ENCODE results near the gene OR13A1.
"Not testable (repeated sequence)": the region's sequence is repeated elsewhere in the genome, so short reads cannot be mapped to it uniquely, and the experiment has no call there.

OR13A1 gene

DNA sequence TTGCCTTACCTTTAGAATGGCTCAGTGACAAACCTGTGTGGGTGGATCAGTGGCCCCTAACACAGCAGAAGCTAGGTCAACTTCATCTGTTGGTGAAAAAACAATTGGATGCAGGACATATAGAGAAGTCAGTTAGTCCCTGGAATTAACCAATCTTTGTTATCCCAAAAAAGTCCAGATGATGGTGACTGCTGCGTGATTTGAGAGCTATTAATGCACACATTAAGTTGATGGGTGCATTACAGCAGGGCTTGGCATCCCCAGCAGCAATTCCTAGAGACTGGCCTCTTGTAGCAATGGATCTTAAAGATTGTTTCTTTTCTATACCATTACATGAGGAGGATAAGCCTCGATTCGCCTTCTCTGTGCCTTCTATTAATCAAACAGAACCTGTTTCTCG is 33.3 kb downstream of the OR13A1 start:
- no peak for DNase-seq (ENCODE audit: low read depth, low spot score)

DNA sequence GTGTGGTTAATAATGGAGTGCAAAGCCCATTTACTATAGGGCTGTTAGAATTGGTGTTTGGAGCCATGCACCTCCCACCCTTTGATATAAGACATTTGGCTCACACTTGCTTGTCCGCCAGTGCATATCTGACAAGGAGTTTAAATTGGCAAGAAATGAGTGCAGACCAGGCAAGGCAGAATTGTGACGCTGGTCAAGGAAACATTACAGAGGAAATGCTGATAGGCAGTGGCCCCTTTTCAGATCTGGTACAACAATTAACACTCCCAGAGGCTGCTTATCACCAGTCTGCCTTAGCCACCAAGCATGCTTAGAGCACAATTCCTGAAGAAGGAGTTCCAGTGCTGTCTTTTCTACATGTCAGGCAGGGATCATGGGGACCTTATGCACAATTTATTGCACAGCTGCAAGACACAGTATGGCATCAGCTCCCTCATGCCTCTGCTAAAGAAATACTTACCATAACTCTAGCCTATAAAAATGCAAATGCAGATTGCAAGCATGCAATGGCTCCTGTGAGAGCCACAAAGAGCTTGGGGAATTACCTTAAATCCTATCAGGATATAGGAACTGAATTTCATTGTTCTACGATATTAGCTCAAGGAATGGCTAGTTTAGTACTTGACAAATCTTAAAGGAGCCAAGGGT is 35.2 kb downstream of the OR13A1 start:
- DNase-seq (ENCODE audit: low read depth, low spot score), result no peak

DNA sequence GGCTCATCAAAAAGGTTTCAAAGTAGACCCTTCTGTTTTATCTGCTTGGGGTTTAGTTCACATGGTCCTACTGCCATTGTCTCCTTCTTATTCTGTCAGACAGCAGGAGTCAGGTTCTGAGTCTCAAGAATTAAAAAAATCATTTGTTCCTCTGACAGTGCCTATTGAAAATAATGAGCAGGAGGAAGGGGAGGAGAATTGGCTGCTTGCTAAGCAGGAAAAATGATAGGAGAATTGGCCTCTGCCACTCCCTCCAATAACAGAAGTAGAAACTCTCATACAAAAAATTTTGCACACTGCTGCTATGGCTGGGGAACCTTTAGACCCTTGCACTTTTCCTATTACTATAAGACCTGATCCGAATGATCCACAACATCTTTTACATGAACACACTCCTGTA is 35.7 kb downstream of the OR13A1 start:
- DNase-seq (ENCODE audit: low read depth, low spot score), result no peak

GRCh38 chr10:45278860-45279498 is 36.4 kb downstream of the OR13A1 start:
- DNase-seq (ENCODE audit: low read depth, low spot score), result no peak

DNA sequence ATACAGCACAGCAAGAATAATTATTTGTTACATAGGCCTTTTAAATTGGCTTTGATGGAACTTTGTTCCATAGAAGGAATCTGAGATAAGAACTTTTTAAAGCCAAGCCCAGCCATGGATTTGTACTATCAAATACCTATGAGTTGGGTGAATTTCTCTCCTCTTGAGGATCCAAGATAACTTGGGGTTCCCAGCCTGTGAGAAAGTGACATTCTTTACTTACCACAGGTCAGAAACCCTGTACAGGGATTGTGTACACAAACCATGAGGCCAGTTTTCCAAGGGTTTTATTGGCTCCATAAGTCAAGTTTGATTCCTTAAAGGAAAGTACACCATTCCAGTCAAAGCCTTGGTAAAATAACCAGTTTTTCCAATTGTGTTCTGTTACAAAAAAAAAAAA is 39.3 kb downstream of the OR13A1 start:
- not testable (repeated sequence) for DNase-seq (ENCODE audit: low read depth, low spot score)

DNA sequence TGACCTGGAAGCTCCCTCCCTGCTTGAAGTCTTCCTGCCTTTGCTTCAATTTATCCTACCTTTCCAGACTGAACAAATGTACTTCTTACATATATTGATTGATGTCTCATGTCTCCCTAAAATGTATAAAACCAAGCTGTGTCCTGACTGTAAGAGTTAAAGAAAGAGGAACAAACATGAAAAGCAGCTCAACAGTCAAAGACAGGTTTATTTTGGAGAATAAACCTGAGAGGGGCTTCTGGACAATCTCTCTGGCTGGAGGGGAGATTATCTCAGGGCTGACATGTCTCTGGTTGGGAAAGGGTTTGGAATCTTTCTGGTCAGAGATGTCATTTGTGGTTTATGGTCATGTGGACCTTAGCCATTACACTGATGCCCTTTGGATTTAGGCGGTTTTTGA is 41.0 kb downstream of the OR13A1 start:
- DNase-seq (ENCODE audit: low read depth, low spot score), result no peak

GRCh38 chr10:45267777-45268176 is 47.6 kb downstream of the OR13A1 start:
- not testable (repeated sequence) for DNase-seq (ENCODE audit: low read depth, low spot score)

- DNase-seq (ENCODE audit: low read depth, low spot score), result no peak
Measured at GRCh38 chr10:45265996-45266395, 49.4 kb downstream of the OR13A1 start.

DNA sequence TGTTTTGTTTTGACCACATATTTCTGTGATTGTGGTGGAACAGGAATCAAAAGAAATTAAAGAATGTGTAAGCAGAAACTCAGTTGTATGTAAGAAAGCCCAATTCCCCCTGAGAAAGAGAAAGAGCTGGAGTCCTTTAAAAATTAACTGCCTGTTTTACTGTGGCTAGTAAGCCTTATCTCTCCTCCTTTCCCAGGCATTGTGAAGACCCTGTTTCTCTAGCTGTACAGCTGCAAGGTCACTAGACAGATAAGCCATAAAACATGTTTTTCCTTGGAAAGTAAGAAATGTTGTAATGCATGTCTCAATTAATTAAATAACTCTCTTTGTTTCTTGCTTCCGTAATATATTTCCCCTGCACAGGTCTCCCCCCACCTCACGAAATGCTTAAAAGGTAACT is 53.5 kb downstream of the OR13A1 start:
- DNase-seq (ENCODE audit: low read depth, low spot score), result no peak

DNA sequence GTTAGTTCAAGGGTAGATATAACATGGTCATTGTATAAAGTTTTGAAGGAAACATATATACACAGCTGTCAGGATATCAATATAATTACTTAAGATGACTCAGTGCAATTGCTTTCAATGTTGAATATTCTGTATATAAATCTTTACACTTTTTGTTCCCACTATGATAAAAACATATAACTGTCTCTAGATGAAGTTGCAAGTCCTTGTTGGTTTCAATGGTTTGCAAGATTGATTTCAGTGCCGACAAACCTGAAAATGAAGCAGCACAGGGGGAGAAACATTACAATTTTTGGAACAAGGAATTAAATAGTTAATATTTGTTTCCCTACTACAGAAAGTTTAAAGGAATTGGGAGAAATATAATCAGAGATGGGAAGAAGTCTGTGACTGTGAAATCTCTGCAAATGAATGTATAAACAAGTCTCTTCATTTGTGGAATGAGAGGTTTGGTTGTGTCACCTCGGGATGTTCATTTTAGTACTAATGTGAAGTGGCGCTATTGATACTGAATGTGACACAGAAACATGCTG is 54.1 kb downstream of the OR13A1 start:
- DNase-seq (ENCODE audit: low read depth, low spot score), result no peak

- DNase-seq (ENCODE audit: low read depth, low spot score), result not testable (repeated sequence)
Measured at GRCh38 chr10:45260635-45261034, 54.8 kb downstream of the OR13A1 start.

DNA sequence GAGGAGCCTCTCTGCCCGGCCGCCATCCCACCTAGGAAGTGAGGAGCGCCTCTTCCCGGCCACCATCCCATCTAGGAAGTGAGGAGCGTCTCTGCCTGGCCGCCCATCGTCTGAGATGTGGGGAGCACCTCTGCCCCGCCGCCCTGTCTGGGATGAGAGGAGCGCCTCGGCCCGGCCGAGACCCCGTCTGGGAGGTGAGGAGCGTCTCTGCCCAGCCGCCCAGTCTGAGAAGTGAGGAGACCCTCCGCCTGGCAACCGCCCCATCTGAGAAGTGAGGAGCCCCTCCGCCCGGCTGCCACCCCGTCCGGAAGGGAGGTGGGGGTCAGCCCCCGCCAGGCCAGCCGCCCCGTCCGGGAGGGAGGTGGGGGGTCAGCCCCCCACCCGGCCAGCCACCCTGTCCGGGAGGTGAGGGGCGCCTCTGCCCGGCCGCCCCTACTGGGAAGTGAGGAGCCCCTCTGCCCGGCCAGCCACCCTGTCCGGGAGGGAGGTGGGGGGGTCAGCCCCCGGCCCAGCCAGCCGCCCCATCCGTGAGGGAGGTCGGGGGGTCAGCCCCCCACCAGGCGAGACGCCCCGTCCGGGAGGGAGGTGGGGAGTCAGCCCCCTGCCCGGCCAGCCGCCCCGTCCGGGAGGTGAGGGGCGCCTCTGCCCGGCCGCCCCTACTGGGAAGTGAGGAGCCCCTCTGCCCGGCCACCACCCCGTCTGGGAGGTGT is 55.5 kb downstream of the OR13A1 start:
- not testable (repeated sequence) for DNase-seq (ENCODE audit: low read depth, low spot score)

DNA sequence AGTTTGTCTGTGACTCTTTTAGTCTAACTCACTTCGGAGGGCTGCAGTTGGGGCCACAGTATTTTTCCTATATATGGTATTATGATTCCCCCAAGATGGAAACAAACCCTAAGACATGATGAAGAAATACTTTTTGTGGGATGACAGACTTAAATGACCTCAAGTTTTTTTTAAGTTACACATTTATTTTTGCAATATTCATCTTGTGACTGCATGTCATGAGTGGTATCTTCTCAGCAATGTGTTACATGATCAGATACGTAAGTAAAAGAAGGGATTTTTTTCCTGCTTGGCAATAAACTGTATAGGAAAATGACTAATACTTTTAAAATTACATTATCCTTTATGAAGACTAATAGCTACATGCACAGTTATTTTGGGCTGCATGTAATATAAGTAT is 57.8 kb downstream of the OR13A1 start:
- no peak for DNase-seq (ENCODE audit: low read depth, low spot score)

GRCh38 chr10:45256246-45256645 is 59.2 kb downstream of the OR13A1 start:
- DNase-seq (ENCODE audit: low read depth, low spot score), result no peak

DNA sequence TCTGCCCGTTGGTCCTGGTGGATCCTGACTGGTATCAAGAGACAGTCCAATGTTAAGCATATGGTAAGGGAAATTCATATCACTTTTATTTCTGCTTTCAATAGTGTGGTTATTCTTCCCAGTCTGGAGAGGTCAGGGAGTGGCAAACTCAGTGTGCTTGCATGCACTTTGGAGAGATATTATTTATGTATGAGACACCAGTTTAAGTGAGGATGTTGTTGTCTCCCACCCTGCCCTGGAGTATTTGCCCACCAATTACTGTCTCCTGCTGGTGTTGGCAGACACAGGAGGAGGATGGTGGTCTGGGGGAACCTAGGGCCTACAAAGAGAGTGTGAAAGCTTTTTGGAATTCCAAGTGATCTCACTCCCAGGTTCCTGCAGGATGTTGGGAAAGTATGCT is 59.7 kb downstream of the OR13A1 start:
- DNase-seq (ENCODE audit: low read depth, low spot score), result no peak

- DNase-seq (ENCODE audit: low read depth, low spot score), result no peak
Measured at GRCh38 chr10:45254892-45255291, 60.5 kb downstream of the OR13A1 start.

GRCh38 chr10:45253183-45253914 is 62.1 kb downstream of the OR13A1 start:
- DNase-seq (ENCODE audit: low read depth, low spot score), result no peak
